HepG2 (cell line): ENCODE measurements around the gene ITCH. TPM values are rescaled to one million over a fixed set of nuclear protein-coding genes. Genes with fewer than 3 reads are reported as not detected.

ENCODE experiments used
- AHDC1 ChIP-seq: sonication (generic); formaldehyde crosslinking; IDR thresholded peaks from 2 replicates; pipeline ENCODE4 v1.5.1; 2020; ENCODE audit warnings: mild to moderate bottlenecking, missing genetic modification reagents, borderline replicate concordance
- CBX5 ChIP-seq: sonication (generic); formaldehyde crosslinking; IDR thresholded peaks from 2 replicates; pipeline ENCODE4 v1.4.0; 2020; ENCODE audit warnings: missing genetic modification reagents, borderline replicate concordance
- CC2D1A ChIP-seq: sonication (generic); formaldehyde crosslinking; IDR thresholded peaks from 2 replicates; pipeline ENCODE4 v1.8.1; 2023; ENCODE audit warnings: mild to moderate bottlenecking, missing genetic modification reagents
- CHCHD3 ChIP-seq: sonication (generic); formaldehyde crosslinking; IDR thresholded peaks from 2 replicates; pipeline ENCODE4 v1.8.0; 2022; ENCODE audit warnings: mild to moderate bottlenecking, missing genetic modification reagents, moderate library complexity
- EHMT2 ChIP-seq: fragments of 200-600 bp; sonication (generic); IDR thresholded peaks from 2 replicates; pipeline ENCODE4 v1.7.0; 2017; ENCODE audit warnings: antibody characterized with exemption, low read depth, low read length, borderline replicate concordance
- HDAC2 ChIP-seq: sonication (generic); formaldehyde crosslinking; IDR thresholded peaks from 2 replicates; pipeline ENCODE4 v1.4.0; 2020; ENCODE audit warnings: missing genetic modification reagents
- IKZF5 ChIP-seq: IDR thresholded peaks from 2 replicates; pipeline ENCODE4 v1.6.1; 2018; ENCODE audit warnings: missing genetic modification reagents, mild to moderate bottlenecking, missing compliant biosample characterization
- KAT8 ChIP-seq: IDR thresholded peaks from 2 replicates; pipeline ENCODE4 v1.6.1; 2016; ENCODE audit warnings: missing genetic modification reagents, missing compliant biosample characterization
- MYNN ChIP-seq: sonication (generic); formaldehyde crosslinking; IDR thresholded peaks from 2 replicates; pipeline ENCODE4 v1.4.0; 2020; ENCODE audit warnings: mild to moderate bottlenecking, low read depth, missing genetic modification reagents
- POGZ ChIP-seq: sonication (generic); formaldehyde crosslinking; IDR thresholded peaks from 2 replicates; pipeline ENCODE4 v1.4.0; 2020; ENCODE audit warnings: mild to moderate bottlenecking, missing genetic modification reagents
- POLR2AphosphoS2 ChIP-seq: IDR thresholded peaks from 2 replicates; pipeline ENCODE4 v1.6.1; 2011; ENCODE audit warnings: low read depth, low read length, improper control_type of control experiment
- RARA ChIP-seq: IDR thresholded peaks from 2 replicates; pipeline ENCODE4 v1.6.1; 2016; ENCODE audit warnings: missing genetic modification reagents, missing compliant biosample characterization
- RBAK ChIP-seq: sonication (generic); formaldehyde crosslinking; IDR thresholded peaks from 2 replicates; pipeline ENCODE4 v1.5.1; 2020; ENCODE audit warnings: mild to moderate bottlenecking, missing genetic modification reagents
- TAF1 ChIP-seq: sonication (generic); formaldehyde crosslinking; IDR thresholded peaks from 2 replicates; pipeline ENCODE4 v1.4.0; 2020; ENCODE audit warnings: missing genetic modification reagents
- TCF7L2 ChIP-seq: IDR thresholded peaks from 2 replicates; pipeline ENCODE4 v1.6.1; 2011; ENCODE audit warnings: mild to moderate bottlenecking, low read depth, low read length, moderate library complexity
- ZBTB26 ChIP-seq: IDR thresholded peaks from 2 replicates; pipeline ENCODE4 v1.6.1; 2016; ENCODE audit warnings: missing compliant biosample characterization, missing genetic modification reagents, borderline replicate concordance
- ZMAT3 ChIP-seq: sonication (generic); formaldehyde crosslinking; conservative IDR thresholded peaks from 2 replicates; pipeline ENCODE4 v1.7.0; 2021; ENCODE audit warnings: missing genetic modification reagents
- ZNF34 ChIP-seq: sonication (generic); formaldehyde crosslinking; IDR thresholded peaks from 2 replicates; pipeline ENCODE4 v1.4.0; 2020; ENCODE audit warnings: mild to moderate bottlenecking, missing genetic modification reagents, borderline replicate concordance
- ZNF564 ChIP-seq: sonication (generic); formaldehyde crosslinking; IDR thresholded peaks from 2 replicates; pipeline ENCODE4 v1.8.1; 2023; ENCODE audit warnings: mild to moderate bottlenecking, missing genetic modification reagents
- ZNF724P ChIP-seq: sonication (generic); formaldehyde crosslinking; IDR thresholded peaks from 2 replicates; pipeline ENCODE4 v1.8.0; 2022; ENCODE audit warnings: missing genetic modification reagents, borderline replicate concordance
- polyA plus RNA-seq, 8 experiments: library from polyadenylated mRNA; depleted of rRNA in 3 of 8; stranded (reverse) in 7 of 8; unstranded in 1 of 8; fragments of >200 nt; fragmentation: Illumina TruSeq in 4 of 8; extraction: Trizol in 4 of 8; gene quantifications; 2 replicates each; pipeline versions ENCODE4 v1.2.1 to v1.2.3, GENCODE V29; 2011 to 2016; ENCODE audit warnings: low read depth in 4 of 8, missing spikeins in 1 of 8, mixed read lengths in 1 of 8; ENCODE audit not compliant: insufficient read depth in 1 of 8
- total RNA-seq, 5 experiments: library from RNA; depleted of rRNA; stranded (reverse); fragments of >200 nt; fragmentation: Illumina TruSeq; extraction: Trizol; gene quantifications; 2 replicates each; pipeline ENCODE4 v1.2.3, GENCODE V29; 2016; ENCODE audit warnings: low read depth in 1 of 5

The ITCH gene
- total and polyA plus RNA-seq, 2 of the 13 experiments (the other 11 are each of a cell fraction or from before 2014, with no cell fraction given): 20.5 to 112 TPM

GRCh38 chr20:34512266-34512954, 149.3 kb downstream of the ITCH start (continued):
- no peak for TF ChIP-seq ZBTB26 (CRISPR knock-in tag)
- TF ChIP-seq ZMAT3 (CRISPR knock-in tag): 0 out of 2 replicates have a peak, but pooled peaks have one; percentile 49
- TF ChIP-seq MYNN: no peak; the same call in 1 of the 2 replicates
- peak; percentile 67; the same call in 1 of the 2 replicates for TF ChIP-seq HDAC2 (CRISPR knock-in tag)
- TF ChIP-seq TCF7L2: no peak
- peak; percentile 23; the same call in 1 of the 2 replicates for TF ChIP-seq IKZF5
- no peak for TF ChIP-seq CHCHD3 (CRISPR knock-in tag)
- 0 out of 2 replicates have a peak, but pooled peaks have one; percentile 41 for TF ChIP-seq ZNF724P (CRISPR knock-in tag)
- no peak for TF ChIP-seq ZNF564 (CRISPR knock-in tag)
- TF ChIP-seq EHMT2: peak; percentile 47; the same call in 1 of the 2 replicates
- TF ChIP-seq CBX5 (CRISPR knock-in tag): no peak
- 0 out of 2 replicates have a peak, but pooled peaks have one; percentile 45 for TF ChIP-seq RBAK (CRISPR knock-in tag)
- TF ChIP-seq CC2D1A (CRISPR knock-in tag): no peak
- peak; percentile 61; the same call in 1 of the 2 replicates for TF ChIP-seq KAT8
- peak; percentile 61; the same call in 1 of the 2 replicates for TF ChIP-seq POGZ (CRISPR knock-in tag)
- 0 out of 2 replicates have a peak, but pooled peaks have one; percentile 21 for TF ChIP-seq RARA
- no peak for TF ChIP-seq ZNF34
- peak; percentile 70; the same call in 1 of the 2 replicates for TF ChIP-seq AHDC1 (CRISPR knock-in tag)
- peak; percentile 55; the same call in 1 of the 2 replicates for TF ChIP-seq POLR2AphosphoS2
- peak; percentile 23; the same call in 1 of the 2 replicates for TF ChIP-seq TAF1 (CRISPR knock-in tag)
